Stimulated activated CD8-positive, alpha-beta memory T cell treated with anti-CD3 and anti-CD28 coated beads, Interleukin-15, amount 100 ng/mL, for 1 hour (primary cell): ENCODE measurements around the gene MICAL1.
A peak's percentile ranks its signal among the peaks of the same experiment; 100 is the strongest.

Experiments used
- DNase-seq: peaks from one replicate; pipeline ENCODE4 v3.0.0-alpha.2; 2020; ENCODE audit warnings: low read depth

MICAL1 gene

DNA sequence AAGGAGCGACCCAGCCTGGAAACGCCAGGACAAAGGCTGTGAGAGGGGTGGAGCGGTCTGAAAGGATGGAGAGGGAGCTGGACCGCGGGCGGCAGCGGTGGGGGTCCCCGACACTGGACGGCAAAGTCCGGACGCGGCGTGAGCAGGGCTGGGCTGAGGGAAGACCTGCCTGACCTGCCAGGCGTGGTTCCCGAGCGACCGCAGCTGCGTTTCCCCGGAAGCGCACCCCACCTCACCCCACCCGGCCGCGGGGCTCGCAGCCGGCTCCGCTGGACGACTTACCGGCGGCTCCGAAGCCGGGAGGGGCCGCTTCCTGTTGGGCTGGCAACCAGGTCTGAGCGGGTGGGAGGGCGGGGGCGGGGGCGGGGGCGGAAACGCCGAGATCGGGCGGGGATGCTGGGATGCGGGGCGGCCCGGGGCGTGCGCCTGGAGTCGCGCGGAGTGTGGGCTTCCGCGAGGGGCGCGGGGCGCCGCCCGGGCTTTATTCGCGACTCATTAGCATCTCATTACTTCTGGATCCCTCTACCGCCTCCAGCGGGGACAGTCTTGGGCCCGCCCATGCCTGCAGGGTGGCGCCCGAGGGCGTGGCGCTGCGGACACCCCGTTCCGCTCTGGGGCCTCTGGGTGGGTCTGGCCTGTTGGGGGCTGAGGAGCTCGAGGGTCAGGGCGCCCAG is at the start of gene MICAL1:
MICAL1 (minus strand) TSS at position 336 of the 674 bp plus-strand sequence. CDS start 1,576 bp downstream, outside the sequence.
- peak; percentile 35 for DNase-seq

DNA sequence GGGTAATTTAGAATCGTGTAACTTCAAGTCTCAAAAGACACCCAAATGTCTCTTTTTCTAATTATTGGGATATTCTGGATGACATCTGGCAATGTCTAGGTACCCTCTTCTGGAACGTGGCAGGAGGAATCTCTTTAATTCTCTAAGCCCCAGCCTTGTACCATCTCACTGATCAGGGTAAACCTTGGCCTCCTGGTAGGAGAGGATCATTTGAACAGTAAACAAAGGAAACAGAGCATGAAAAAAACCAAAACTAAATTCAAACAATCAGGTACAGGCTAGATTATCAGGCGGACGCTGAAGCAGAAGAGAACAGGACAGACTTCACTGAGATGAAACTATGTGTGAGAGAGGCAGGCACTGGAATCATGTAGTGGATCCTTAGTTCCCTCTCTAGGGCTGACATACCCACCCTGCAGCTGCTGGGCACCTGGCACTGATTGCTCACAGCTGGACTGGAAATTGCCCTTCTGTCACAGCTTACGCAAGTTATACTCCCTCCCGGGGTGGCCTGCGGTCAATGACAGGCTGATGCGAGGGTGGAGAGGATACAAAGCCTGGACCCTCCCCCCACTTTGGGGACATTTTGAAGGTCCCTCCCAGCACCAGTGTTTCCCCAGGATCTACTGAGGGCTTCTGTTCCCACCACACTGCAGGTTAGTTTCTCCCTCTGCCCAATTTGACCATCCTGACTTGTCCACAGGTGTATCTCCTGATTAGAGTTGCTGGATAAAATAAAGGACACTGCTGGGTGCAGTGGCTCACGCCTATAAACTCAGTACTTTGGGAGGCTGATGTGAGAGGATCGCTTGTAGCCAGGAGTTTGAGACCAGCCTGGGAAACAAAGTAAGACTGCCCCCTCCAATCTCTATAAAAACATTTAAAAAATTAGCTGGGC is 48.0 kb upstream of the MICAL1 start:
- no peak for DNase-seq

- no peak for DNase-seq
These were observed 43.4 kb upstream of the MICAL1 start for GRCh38 chr6:109498936-109499335.

DNA sequence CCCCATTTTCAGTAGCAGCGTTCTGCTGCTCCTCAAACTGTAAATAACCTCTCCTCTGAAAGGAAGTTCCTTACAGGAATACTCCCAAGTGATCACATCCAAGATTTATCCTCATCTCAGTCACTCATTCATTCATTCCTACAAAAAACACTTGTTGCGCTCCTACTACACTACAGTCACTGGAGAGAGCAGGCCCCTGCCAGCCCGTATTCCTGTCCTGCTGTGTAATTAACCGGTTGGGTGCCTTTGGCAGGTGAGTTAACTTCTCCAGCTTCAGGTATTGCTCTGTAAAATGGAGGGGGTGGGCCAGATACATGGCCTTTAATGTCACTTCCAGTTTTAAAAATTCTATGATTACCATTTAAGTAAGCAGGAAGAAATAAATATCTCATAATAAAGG is 42.5 kb upstream of the MICAL1 start:
- no peak for DNase-seq

DNA sequence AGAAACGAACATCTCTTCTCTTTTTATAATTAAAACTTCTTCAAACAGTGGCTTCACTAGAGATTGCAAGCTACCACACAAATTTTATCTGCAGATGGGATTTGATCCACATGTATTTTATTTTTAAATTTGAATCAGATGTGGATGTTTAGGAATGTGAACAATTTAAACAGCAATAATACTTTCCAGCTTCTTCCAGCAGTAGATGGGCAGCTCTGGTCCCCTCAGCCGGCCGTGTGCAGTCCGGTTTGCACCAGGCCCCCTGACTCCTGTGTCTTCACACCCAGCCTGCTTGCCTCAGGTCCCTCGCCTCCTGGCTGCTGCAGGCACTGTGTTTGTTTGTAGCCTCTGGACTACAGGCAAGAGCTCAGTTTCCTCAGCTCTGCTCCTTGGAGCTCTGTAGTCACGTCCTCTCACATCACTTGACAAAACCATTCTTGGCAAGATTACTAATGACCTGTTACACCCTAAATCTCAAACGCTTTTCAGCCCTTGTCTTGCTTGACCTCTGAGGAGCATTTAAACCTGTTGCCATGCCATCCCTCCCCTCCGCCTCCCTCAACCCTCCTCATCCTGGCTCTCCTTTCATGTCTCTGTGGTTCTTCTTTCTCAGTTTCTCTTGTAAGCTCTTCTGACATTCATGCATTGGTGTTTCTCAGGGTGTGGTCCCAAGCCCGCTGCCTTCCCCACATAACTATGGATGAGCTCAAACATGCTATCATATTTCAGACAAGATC is 40.6 kb upstream of the MICAL1 start:
- DNase-seq, result no peak

GRCh38 chr6:109493865-109494264 is 38.3 kb upstream of the MICAL1 start:
- no peak for DNase-seq

- no peak for DNase-seq
These were observed 35.8 kb upstream of the MICAL1 start for GRCh38 chr6:109491207-109491938.

GRCh38 chr6:109490713-109491112 is 35.1 kb upstream of the MICAL1 start:
- DNase-seq, result no peak

DNA sequence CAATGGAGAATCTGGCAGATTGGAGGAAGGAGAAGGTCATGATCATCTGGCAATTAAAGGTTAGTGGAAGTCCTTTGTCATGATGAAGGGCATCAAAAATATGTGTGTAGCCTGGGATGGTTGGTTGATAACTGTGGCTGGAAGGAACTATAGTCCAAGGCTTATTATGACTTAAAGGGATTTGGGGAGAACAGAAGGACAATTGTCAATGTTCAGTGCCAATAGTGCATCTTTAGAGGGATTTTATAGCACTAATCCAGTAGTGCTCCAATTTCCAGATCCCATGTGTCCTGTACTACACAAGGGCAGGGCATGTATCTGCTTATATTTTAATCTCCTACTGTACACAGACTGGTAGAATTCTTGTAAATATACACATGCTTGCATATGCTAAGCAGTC is 32.4 kb upstream of the MICAL1 start:
- no peak for DNase-seq

- no peak for DNase-seq
These were observed 30.5 kb upstream of the MICAL1 start for GRCh38 chr6:109486068-109486467.

- DNase-seq, result no peak
These were observed 29.8 kb upstream of the MICAL1 start for GRCh38 chr6:109485266-109485935.

- no peak for DNase-seq
These were observed 28.6 kb upstream of the MICAL1 start for GRCh38 chr6:109484122-109484521.

DNA sequence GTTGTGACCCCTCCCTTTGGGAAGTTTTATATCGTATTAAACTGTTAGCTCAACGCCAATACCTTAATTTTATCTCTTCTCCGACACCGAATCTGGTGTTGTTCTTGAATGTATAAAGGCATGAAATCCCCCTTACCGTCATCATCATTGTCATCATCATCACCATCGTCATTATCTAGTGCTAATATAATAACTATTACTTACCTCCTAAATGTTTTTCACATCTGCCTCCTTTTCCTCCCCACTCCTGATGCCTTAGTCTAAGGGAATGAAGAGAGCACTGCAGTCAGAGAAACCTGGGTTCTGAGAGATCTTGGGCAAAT is 28.1 kb upstream of the MICAL1 start:
- no peak for DNase-seq

GRCh38 chr6:109482905-109483734 is 27.5 kb upstream of the MICAL1 start, which contains the start of gene ZBTB24:
Gene ZBTB24 (minus strand): TSS chr6:109483219. CDS start chr6:109482026, 1,193 bp downstream.
- DNase-seq, result peak; percentile 70

DNA sequence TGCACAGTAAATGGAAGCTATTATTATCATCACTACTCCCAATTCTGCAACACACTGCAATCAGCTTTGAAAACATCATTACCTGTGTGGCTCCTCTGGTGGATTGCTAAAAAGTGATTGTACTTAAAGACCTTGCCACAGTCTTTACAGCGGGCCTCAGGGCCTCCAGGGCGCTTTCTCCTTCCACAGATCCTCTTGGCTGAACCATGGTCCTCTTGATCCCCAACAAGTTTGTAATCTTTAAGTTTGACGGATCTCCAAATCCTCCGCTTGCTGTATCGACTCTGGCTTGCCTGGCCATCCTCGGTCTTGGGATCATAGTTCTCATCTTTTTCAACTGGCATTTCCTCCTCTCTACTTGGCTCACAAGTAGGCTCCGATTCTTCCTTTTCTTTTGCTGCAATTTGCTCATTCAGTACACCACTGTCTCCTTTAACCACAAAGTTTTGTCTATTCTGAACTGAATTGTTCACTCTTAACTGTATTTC is 25.5 kb upstream of the MICAL1 start:
- DNase-seq, result no peak

GRCh38 chr6:109478841-109479624 is 23.5 kb upstream of the MICAL1 start:
- DNase-seq, result no peak

DNA sequence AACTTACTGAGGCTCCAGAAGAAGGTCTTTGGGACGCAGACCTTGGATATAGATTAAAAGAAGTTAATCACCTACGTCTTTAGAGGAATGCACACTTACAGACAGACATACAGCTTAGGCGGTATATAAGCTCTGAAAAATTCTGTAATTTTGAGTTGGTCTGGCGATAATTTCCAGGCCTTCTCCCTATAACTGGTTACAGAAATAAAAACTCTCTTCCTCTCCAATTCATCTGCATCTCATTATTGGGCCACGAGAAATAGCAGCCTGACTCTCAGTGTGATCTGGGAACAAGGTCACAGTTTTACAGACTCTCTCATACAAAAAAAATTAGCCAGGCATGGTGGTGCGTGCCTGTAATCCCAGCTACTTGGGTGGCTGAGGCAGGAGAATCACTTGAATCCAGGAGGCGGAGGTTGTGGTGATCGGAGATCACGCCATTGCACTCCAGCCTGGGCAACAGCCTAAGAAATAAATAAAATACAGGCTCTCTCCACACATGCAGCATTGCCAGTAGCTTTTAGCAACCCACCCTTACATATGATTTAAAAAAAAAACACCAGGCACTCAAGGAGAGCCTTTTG is 22.7 kb upstream of the MICAL1 start:
- DNase-seq, result no peak

DNA sequence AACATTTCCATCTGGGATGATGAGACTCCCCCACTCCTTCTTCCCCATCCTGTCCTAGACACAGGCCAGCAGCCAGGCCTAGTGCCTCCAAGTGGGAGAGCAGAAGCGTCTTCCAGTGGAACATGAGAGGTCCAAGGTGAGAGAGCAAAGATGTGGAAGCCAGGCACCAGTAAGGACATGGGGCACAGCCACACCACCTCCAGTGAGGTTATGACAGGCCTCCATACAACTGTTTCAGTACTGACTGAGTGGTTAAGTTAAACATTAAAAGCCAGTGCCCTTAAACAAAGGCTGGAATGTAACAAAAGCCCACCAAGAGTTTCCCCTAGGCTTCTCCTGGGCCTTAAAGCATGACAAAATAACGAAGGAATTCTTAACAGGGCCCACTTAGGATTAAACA is 22.2 kb upstream of the MICAL1 start:
- no peak for DNase-seq

GRCh38 chr6:109477184-109477583 is 21.6 kb upstream of the MICAL1 start:
- DNase-seq, result no peak
